Gastroesophageal sphincter (tissue), 3 donors: Measurements from ENCODE around the gene GPR39.

ENCODE experiments used
- EP300 ChIP-seq: sonication (generic); formaldehyde crosslinking; IDR thresholded peaks from one replicate; pipeline ENCODE4 v1.6.1; 2017; ENCODE audit warnings: antibody characterized with exemption, mild to moderate bottlenecking
- POLR2A ChIP-seq, 2 donors: fragments of 450-650 bp; IDR thresholded peaks; one replicate each; pipeline ENCODE4 v1.6.1; 2017; ENCODE audit warnings: antibody characterized with exemption in 2 of 2, mild to moderate bottlenecking in 2 of 2, moderate library complexity in 1 of 2
- POLR2AphosphoS5 ChIP-seq: sonication (generic); formaldehyde crosslinking; IDR thresholded peaks from one replicate; pipeline ENCODE4 v1.6.1; 2017; ENCODE audit warnings: antibody characterized with exemption
- TF ChIP-seq, protein P1 (sequence below), 4 experiments: fragments of 200-600 bp in 2 of 4; fragments of 450-650 bp in 2 of 4; sonication (generic) in 1 of 4; IDR thresholded peaks; one replicate each; pipeline ENCODE4 v1.5.1; 2017 to 2019; ENCODE audit warnings: antibody characterized with exemption in 4 of 4, mild to moderate bottlenecking in 2 of 4, moderate library complexity in 2 of 4

DNA sequence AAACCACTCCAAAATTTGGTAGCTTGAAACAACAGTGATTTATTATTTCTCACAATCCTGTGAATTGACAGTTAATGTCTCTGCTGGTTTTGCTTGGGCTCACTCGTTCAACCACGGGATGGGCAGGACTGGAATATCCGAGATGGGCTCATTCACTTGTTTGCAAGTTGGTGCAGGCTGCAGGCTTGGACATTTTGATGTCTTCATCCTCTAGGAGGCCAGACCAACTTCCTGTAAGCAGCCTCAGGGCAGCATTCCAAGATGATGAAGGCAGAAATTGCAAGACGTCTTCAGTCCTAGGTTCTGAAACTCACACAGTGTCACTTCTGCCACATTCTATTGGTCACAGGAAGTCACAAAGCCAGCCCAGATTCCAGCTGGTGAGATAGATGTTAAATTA, 47.1 kb downstream of the GPR39 start:
- TF ChIP-seq, protein P1, sequence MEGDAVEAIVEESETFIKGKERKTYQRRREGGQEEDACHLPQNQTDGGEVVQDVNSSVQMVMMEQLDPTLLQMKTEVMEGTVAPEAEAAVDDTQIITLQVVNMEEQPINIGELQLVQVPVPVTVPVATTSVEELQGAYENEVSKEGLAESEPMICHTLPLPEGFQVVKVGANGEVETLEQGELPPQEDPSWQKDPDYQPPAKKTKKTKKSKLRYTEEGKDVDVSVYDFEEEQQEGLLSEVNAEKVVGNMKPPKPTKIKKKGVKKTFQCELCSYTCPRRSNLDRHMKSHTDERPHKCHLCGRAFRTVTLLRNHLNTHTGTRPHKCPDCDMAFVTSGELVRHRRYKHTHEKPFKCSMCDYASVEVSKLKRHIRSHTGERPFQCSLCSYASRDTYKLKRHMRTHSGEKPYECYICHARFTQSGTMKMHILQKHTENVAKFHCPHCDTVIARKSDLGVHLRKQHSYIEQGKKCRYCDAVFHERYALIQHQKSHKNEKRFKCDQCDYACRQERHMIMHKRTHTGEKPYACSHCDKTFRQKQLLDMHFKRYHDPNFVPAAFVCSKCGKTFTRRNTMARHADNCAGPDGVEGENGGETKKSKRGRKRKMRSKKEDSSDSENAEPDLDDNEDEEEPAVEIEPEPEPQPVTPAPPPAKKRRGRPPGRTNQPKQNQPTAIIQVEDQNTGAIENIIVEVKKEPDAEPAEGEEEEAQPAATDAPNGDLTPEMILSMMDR (IDR thresholded peaks at IDR 0.05) = no peak
- TF ChIP-seq POLR2AphosphoS5 (no peak), POLR2A (IDR thresholded peaks at IDR 0.05) (no peak), EP300 (no peak)
